ENCODE results near the gene TRIM66. TPM values are rescaled to one million over a fixed set of nuclear protein-coding genes. Genes with fewer than 3 reads are reported as not detected.

TRIM66 gene
- total and polyA plus RNA-seq, 4 donors, result 1.6 to 14.3 (median 2.5) TPM

GRCh38 chr11:8694137-8694536, 11.7 kb upstream of the TRIM66 start:
- TF ChIP-seq FOXA2 (IDR thresholded peaks at IDR 0.05) (no peak), HNF4G (IDR thresholded peaks at IDR 0.05) (no peak), ZBTB33 (IDR thresholded peaks at IDR 0.05) (no peak)
- Histone ChIP-seq H3K27ac (ENCODE audit: low read depth in 1 of 2, low read length in 2 of 2) (no peak overlapping the region), H3K9me3 (ENCODE audit: control insufficient read depth in 4 of 4, low read length in 3 of 4) (no peaks in the 10 kb centered on the region), H3K36me3 (ENCODE audit: control insufficient read depth in 4 of 4, insufficient read depth in 3 of 4, low read depth in 1 of 4, low read length in 3 of 4) (peaks cover 9 to 69% (median 57%) of the 10 kb centered on the region in 4 donors), H3K27me3 (ENCODE audit: control insufficient read depth in 4 of 4, insufficient read depth in 4 of 4, low read length in 3 of 4) (no peaks in the 10 kb centered on the region), H3K4me1 (ENCODE audit: control insufficient read depth in 4 of 4, insufficient read depth in 4 of 4, low read length in 3 of 4) (peaks cover 0 to 5% (median 3%) of the 10 kb centered on the region in 4 donors), H3K9ac (ENCODE audit: low read depth in 1 of 2, low read length in 2 of 2) (no peak overlapping the region), H3K4me3 (ENCODE audit: low read depth in 1 of 3, low read length in 3 of 3) (no peak overlapping the region)
- no peak for DNase-seq (ENCODE audit: low spot score)
- 94% methylated on average over 5 of the region's 5 CpGs for WGBS

GRCh38 chr11:8693555-8693954, 11.1 kb upstream of the TRIM66 start:
- TF ChIP-seq TAF1 (conservative IDR thresholded peaks at IDR 0.05) (no peak), MAX (IDR thresholded peaks at IDR 0.05) (no peak), HNF4G (IDR thresholded peaks at IDR 0.05) (no peak), CTCF (IDR thresholded peaks at IDR 0.05; ENCODE audit: low read depth, low read length, missing input control) (no peak), FOXA1 (IDR thresholded peaks at IDR 0.05) (no peak), SP1 (IDR thresholded peaks at IDR 0.05) (no peak), RAD21 (IDR thresholded peaks at IDR 0.05) (no peak), JUND (IDR thresholded peaks at IDR 0.05) (no peak), ATF3 (IDR thresholded peaks at IDR 0.05) (no peak)
- H3K4me1 ChIP-seq (ENCODE audit: control insufficient read depth in 4 of 4, insufficient read depth in 4 of 4, low read length in 3 of 4), result peaks cover 0 to 6% (median 5%) of the 10 kb centered on the region in 4 donors
- no peak overlapping the region for H3K9ac ChIP-seq (ENCODE audit: low read depth in 1 of 2, low read length in 2 of 2)
- peaks cover 9 to 63% (median 53%) of the 10 kb centered on the region in 4 donors for H3K36me3 ChIP-seq (ENCODE audit: control insufficient read depth in 4 of 4, insufficient read depth in 3 of 4, low read depth in 1 of 4, low read length in 3 of 4)
- H3K4me3 ChIP-seq (ENCODE audit: low read depth in 1 of 3, low read length in 3 of 3), result no peak overlapping the region
- no peaks in the 10 kb centered on the region for H3K9me3 ChIP-seq (ENCODE audit: control insufficient read depth in 4 of 4, low read length in 3 of 4)
- WGBS, result 95% methylated on average over 7 of the region's 7 CpGs
- no peaks in the 10 kb centered on the region for H3K27me3 ChIP-seq (ENCODE audit: control insufficient read depth in 4 of 4, insufficient read depth in 4 of 4, low read length in 3 of 4)
- no peak for DNase-seq (ENCODE audit: low spot score)
- H3K27ac ChIP-seq (ENCODE audit: low read depth in 1 of 2, low read length in 2 of 2), result no peak overlapping the region

- no peak for DNase-seq (ENCODE audit: low spot score)
- H3K4me3 ChIP-seq (ENCODE audit: low read depth in 1 of 3, low read length in 3 of 3), result no peak overlapping the region
- peaks cover 9 to 59% (median 50%) of the 10 kb centered on the region in 4 donors for H3K36me3 ChIP-seq (ENCODE audit: control insufficient read depth in 4 of 4, insufficient read depth in 3 of 4, low read depth in 1 of 4, low read length in 3 of 4)
- H3K4me1 ChIP-seq (ENCODE audit: control insufficient read depth in 4 of 4, insufficient read depth in 4 of 4, low read length in 3 of 4), result peaks cover 0 to 10% (median 6%) of the 10 kb centered on the region in 4 donors
- WGBS, result 97% methylated on average over 6 of the region's 6 CpGs
- H3K9ac ChIP-seq (ENCODE audit: low read depth in 1 of 2, low read length in 2 of 2), result no peak overlapping the region
- no peaks in the 10 kb centered on the region for H3K9me3 ChIP-seq (ENCODE audit: control insufficient read depth in 4 of 4, low read length in 3 of 4)
- no peak overlapping the region for H3K27ac ChIP-seq (ENCODE audit: low read depth in 1 of 2, low read length in 2 of 2)
- H3K27me3 ChIP-seq (ENCODE audit: control insufficient read depth in 4 of 4, insufficient read depth in 4 of 4, low read length in 3 of 4), result no peaks in the 10 kb centered on the region
- TF ChIP-seq HNF4G (IDR thresholded peaks at IDR 0.05) (no peak), CTCF (IDR thresholded peaks at IDR 0.05; ENCODE audit: low read depth, low read length, missing input control) (no peak), ATF3 (IDR thresholded peaks at IDR 0.05) (no peak), MAX (IDR thresholded peaks at IDR 0.05) (no peak), JUND (IDR thresholded peaks at IDR 0.05) (no peak), REST (IDR thresholded peaks at IDR 0.05) (no peak), SP1 (IDR thresholded peaks at IDR 0.05) (no peak), TAF1 (conservative IDR thresholded peaks at IDR 0.05) (no peak), HNF4A (conservative IDR thresholded peaks at IDR 0.05) (no peak), GABPA (IDR thresholded peaks at IDR 0.05 in 1 of 2, conservative IDR thresholded peaks at IDR 0.05 in 1 of 2) (no peak), NR2F2 (IDR thresholded peaks at IDR 0.05) (no peak), FOXA2 (IDR thresholded peaks at IDR 0.05) (no peak)
Observed at GRCh38 chr11:8693010-8693551, 10.6 kb upstream of the TRIM66 start.

All from liver (tissue), 9 donors.